GM12878 (cell line): ENCODE measurements around the gene B4GALT1. TPM values are rescaled to one million over a fixed set of nuclear protein-coding genes. Genes with fewer than 3 reads are reported as not detected.

Experiments
- ATAC-seq: fragments of 200-7000 bp; cut with Tn5 transposase; 3 replicates; pipeline ENCODE4 v1.9.1; 2020; ENCODE audit warnings: mild to moderate bottlenecking, moderate library complexity
- BruUV-seq: library from RNA; stranded (reverse); fragments of 400-500 nt; replicated peaks from 2 replicates; lab custom pipeline; 2021; lab: Mats Ljungman, UMichigan
- CTCF ChIA-PET: fragments of 300-600 bp; sonication (Branson Sonifier 250); formaldehyde crosslinking; extraction: SDS; loops from one replicate; lab custom pipeline; 2021; ENCODE audit warnings: inconsistent platforms; lab: Yijun Ruan, JAX
- POLR2A ChIA-PET: fragments of 350-600 bp; formaldehyde crosslinking; extraction: SDS; loops from one replicate; lab custom pipeline; 2021; ENCODE audit warnings: inconsistent platforms; lab: Charles Lee
- RAD21 ChIA-PET: fragments of 300-600 bp; sonication (Branson Sonifier 250); formaldehyde crosslinking; loops from one replicate; lab custom pipeline; 2023; ENCODE audit warnings: antibody characterized with exemption; ENCODE audit not compliant: unreplicated experiment; lab: Charles Lee
- SMC1A ChIA-PET: fragments of 300-600 bp; sonication (Branson Sonifier 250); formaldehyde crosslinking; loops from one replicate; lab custom pipeline; 2023; ENCODE audit not compliant: unreplicated experiment, uncharacterized antibody; lab: Charles Lee
- DNase-seq: peaks from one replicate; pipeline ENCODE4 v3.0.0-alpha.2; 2011; ENCODE audit warnings: low read depth, low spot score
- FAIRE-seq: peaks from 3 replicates; lab custom pipeline; 2011; peaks lifted over from hg19 to GRCh38; lab: Jason Lieb, UNC
- H2AFZ ChIP-seq: 2 replicates; pipeline ENCODE4 v1.6.0; 2011; ENCODE audit warnings: low read depth, low read length, control low read depth; ENCODE audit not compliant: control insufficient read depth
- H3K27ac ChIP-seq: 2 replicates; pipeline ENCODE4 v1.5.1; 2011; ENCODE audit warnings: control low read depth; ENCODE audit not compliant: control insufficient read depth, insufficient read depth
- H3K27me3 ChIP-seq, 2 experiments: replicated peaks in 1 of 2; 2 replicates each; pipeline versions ENCODE4 v1.6.0 to v1.6.1; 2011; ENCODE audit warnings: low read length in 1 of 2; ENCODE audit not compliant: control insufficient read depth in 2 of 2, insufficient read depth in 2 of 2
- H3K36me3 ChIP-seq, 2 experiments: 2 replicates each; pipeline ENCODE4 v1.5.1; 2011; ENCODE audit warnings: low read length in 1 of 2; ENCODE audit not compliant: control insufficient read depth in 2 of 2, insufficient read depth in 2 of 2
- H3K4me1 ChIP-seq: 2 replicates; pipeline ENCODE4 v1.6.1; 2011; ENCODE audit warnings: mild to moderate bottlenecking, low read length, moderate library complexity, mixed read lengths; ENCODE audit not compliant: control insufficient read depth, insufficient read depth
- H3K4me2 ChIP-seq: 2 replicates; pipeline ENCODE4 v1.6.0; 2011; ENCODE audit warnings: control low read depth; ENCODE audit not compliant: control insufficient read depth, insufficient read depth
- H3K4me3 ChIP-seq: fragments of 200-600 bp; sonication (generic); 2 replicates; pipeline ENCODE4 v1.5.1; 2016
- H3K79me2 ChIP-seq: 2 replicates; pipeline ENCODE4 v1.6.0; 2011; ENCODE audit warnings: low read length; ENCODE audit not compliant: control insufficient read depth, insufficient read depth
- H3K9ac ChIP-seq: 2 replicates; pipeline ENCODE4 v1.8.0; 2011; ENCODE audit warnings: low read length, control low read depth, mixed read lengths; ENCODE audit not compliant: control insufficient read depth, insufficient read depth
- H3K9me3 ChIP-seq: replicated peaks from 3 replicates; pipeline ENCODE4 v1.5.1; 2011; ENCODE audit warnings: mild to moderate bottlenecking, low read length; ENCODE audit not compliant: control insufficient read depth, insufficient read depth
- H4K20me1 ChIP-seq: 2 replicates; pipeline ENCODE4 v1.6.0; 2011; ENCODE audit not compliant: control insufficient read depth, insufficient read depth
- CHD1 ChIP-seq: IDR thresholded peaks from 2 replicates; pipeline ENCODE4 v1.6.1; 2012; ENCODE audit warnings: low read depth, low read length, improper control_type of control experiment
- EED ChIP-seq: sonication (generic); IDR thresholded peaks from 2 replicates; pipeline ENCODE4 v1.6.1; 2016; ENCODE audit warnings: antibody characterized with exemption, low read depth
- HDAC2 ChIP-seq: fragments of 200-600 bp; sonication (generic); IDR thresholded peaks from 2 replicates; pipeline ENCODE4 v1.6.1; 2017
- MXI1 ChIP-seq: fragments of 150-350 bp; IDR thresholded peaks from 2 replicates; pipeline ENCODE4 v1.6.1; 2011; ENCODE audit warnings: low read depth, mild to moderate bottlenecking, inconsistent platforms, low read length, improper control_type of control experiment
- NFXL1 ChIP-seq: fragments of 450-650 bp; IDR thresholded peaks from 2 replicates; pipeline ENCODE4 v1.6.1; 2017; ENCODE audit warnings: antibody characterized with exemption, mild to moderate bottlenecking, borderline replicate concordance
- RUNX3 ChIP-seq: IDR thresholded peaks from 2 replicates; pipeline ENCODE4 v1.6.1; 2012; ENCODE audit warnings: low read length, inconsistent platforms
- ZSCAN29 ChIP-seq: fragments of 450-650 bp; IDR thresholded peaks from 2 replicates; pipeline ENCODE4 v1.6.1; 2017; ENCODE audit warnings: mild to moderate bottlenecking, moderate library complexity
- WGBS: methylation state at CpG from one replicate; pipeline ENCODE4 v1.1.6; 2016; ENCODE audit warnings: low lambda C conversion rate; ENCODE audit not compliant: insufficient replicate concordance, insufficient coverage; ENCODE audit errors: missing lambda C conversion rate; 5-methylcytosine and 5-hydroxymethylcytosine counted together
- in situ Hi-C: fragments of 300-500 bp; cut with MboI; formaldehyde crosslinking; loops from 9 replicates; pipeline ENCODE4 v1.14.3; 2018; ENCODE audit warnings: mixed read lengths
- intact Hi-C: fragments of 100-400 bp; cut with micrococcal nuclease; formaldehyde crosslinking; loops from one replicate; pipeline ENCODE4 v1.14.2; 2022; ENCODE audit not compliant: unreplicated experiment
- polyA plus RNA-seq, 11 experiments: library from polyadenylated mRNA; depleted of rRNA in 4 of 11; unstranded in 6 of 11; stranded (reverse) in 5 of 11; fragments of >200 nt; fragmentation: Nextera tagmentation in 4 of 11; fragmentation: Illumina TruSeq in 1 of 11; extraction: Ambion mirVana in 4 of 11; extraction: Trizol in 1 of 11; gene quantifications; 1 replicate in 1 of 11; 2 replicates in 10 of 11; pipeline versions ENCODE4 v1.2.1 to v1.2.3, GENCODE V29; 2011 to 2016; ENCODE audit warnings: inconsistent platforms in 2 of 11, missing spikeins in 2 of 11, low read depth in 1 of 11
- total RNA-seq, 4 experiments: library from RNA; depleted of rRNA in 3 of 4; stranded (reverse); fragments of >200 nt in 3 of 4; fragmentation: Illumina TruSeq in 1 of 4; extraction: Trizol in 1 of 4; gene quantifications; 2 replicates each; pipeline versions ENCODE4 v1.2.1 to v1.2.3, GENCODE V29; 2013 to 2021
- TF ChIP-seq, protein P1 (sequence below): fragments of 450-650 bp; formaldehyde crosslinking; IDR thresholded peaks from 2 replicates; pipeline ENCODE4 v1.5.0; 2022; ENCODE audit warnings: mild to moderate bottlenecking, missing genetic modification characterization
- TF ChIP-seq, protein P2 (sequence below): fragments of 450-650 bp; IDR thresholded peaks from 2 replicates; pipeline ENCODE4 v1.6.1; 2016; ENCODE audit warnings: mild to moderate bottlenecking, moderate library complexity, borderline replicate concordance

The B4GALT1 gene
- total and polyA plus RNA-seq, 10 of the 15 experiments (the other 5 are each of a cell fraction or from before 2014, with no cell fraction given) = 12.7 to 79.0 (median 41.0) TPM

DNA sequence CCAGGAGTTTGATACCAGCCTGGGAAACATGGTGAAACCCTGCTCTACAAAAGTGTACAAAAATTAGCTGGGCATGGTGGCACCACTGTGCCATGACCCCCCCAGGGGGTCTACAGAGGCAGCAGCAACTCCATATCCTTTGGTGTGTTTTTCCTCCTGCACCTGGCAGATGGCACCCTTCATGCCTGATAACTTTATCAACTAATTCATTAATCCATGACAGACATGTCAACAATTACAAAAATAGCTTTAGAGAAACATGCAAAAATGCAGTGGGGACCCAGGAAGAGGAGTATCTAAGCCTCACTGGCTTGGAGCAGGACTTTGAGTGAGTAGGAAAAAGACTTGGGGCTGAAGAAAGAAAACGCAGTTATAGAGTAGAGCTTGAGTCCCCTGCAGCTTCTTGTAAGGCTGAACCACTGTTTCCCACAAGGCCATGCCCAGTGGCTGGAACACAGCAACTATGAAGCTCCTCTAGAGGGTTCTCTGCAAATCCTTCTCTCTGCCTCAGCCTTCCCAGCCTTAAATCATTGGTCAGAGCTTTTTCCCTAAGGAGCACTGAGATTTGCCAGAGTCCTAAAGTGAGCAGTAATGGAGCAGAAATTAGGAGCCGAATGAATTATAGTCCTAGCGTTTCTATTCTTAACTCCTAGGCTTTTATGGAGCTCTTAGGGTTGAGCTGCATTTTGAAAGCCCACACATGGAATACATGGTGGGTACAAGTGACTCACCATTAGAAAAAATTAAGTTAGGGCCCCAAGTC lies 25.5 kb upstream of the B4GALT1 start (continued):
- TF ChIP-seq, protein P1, sequence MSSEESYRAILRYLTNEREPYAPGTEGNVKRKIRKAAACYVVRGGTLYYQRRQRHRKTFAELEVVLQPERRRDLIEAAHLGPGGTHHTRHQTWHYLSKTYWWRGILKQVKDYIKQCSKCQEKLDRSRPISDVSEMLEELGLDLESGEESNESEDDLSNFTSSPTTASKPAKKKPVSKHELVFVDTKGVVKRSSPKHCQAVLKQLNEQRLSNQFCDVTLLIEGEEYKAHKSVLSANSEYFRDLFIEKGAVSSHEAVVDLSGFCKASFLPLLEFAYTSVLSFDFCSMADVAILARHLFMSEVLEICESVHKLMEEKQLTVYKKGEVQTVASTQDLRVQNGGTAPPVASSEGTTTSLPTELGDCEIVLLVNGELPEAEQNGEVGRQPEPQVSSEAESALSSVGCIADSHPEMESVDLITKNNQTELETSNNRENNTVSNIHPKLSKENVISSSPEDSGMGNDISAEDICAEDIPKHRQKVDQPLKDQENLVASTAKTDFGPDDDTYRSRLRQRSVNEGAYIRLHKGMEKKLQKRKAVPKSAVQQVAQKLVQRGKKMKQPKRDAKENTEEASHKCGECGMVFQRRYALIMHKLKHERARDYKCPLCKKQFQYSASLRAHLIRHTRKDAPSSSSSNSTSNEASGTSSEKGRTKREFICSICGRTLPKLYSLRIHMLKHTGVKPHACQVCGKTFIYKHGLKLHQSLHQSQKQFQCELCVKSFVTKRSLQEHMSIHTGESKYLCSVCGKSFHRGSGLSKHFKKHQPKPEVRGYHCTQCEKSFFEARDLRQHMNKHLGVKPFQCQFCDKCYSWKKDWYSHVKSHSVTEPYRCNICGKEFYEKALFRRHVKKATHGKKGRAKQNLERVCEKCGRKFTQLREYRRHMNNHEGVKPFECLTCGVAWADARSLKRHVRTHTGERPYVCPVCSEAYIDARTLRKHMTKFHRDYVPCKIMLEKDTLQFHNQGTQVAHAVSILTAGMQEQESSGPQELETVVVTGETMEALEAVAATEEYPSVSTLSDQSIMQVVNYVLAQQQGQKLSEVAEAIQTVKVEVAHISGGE (CRISPR knock-in tag) = no peak

DNA sequence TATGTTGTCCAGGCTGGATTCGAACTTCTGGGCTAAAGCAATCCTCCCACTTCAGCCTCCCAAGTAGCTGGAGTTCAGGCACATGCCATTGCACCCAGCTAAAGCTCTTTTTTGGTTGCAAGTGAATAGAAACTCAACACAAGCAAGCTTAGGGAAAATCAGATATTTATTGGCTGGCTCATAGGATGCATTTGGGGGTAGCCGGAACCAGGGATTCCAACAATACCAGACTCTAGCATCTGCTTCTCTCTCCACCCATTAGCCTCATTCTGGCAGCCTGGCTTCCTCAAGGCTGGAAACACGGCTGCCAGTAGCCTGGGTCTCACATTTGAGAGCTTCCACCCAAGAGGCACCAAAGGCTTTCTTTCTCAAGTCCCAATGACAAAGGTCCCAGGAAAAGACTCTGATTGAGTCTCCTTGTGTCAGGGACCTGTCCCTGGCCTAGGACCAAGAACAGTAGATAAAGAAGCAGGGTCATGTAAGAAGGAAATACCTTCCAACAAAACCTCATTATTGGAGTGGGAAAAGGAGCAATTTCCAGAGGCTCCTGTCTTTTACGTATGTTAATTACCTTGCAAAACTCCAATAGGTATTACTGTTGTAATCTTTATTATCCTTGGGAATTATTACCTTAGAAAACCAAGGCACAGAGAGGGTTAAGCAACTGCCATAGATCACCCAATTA lies 23.0 kb upstream of the B4GALT1 start:
- DNase-seq (no peak), FAIRE-seq (no peak), ATAC-seq (no peak)
- SMC1A ChIA-PET = interaction anchor here (0.6 to 5.7 kb wide), 6 partner anchors 12 to 118 kb away, joined by 3 to 27 read pairs (median 4); no protein-coding TSS in a partner anchor
- peaks cover 13% of the 10 kb centered on the region for H3K4me1 ChIP-seq
- CTCF ChIA-PET = interaction anchor here (0.7 to 1.6 kb wide), 4 partner anchors 11 to 36 kb away, joined by 3 to 5 read pairs (median 3); no protein-coding TSS in a partner anchor
- in situ Hi-C loops (no loop called here), intact Hi-C loops (no loop called here)
- no peak overlapping the region for H3K27ac ChIP-seq
- no peaks in the 10 kb centered on the region for H3K9me3 ChIP-seq
- TF ChIP-seq NFXL1 (no peak), HDAC2 (no peak), EED (no peak), CHD1 (no peak), RUNX3 (no peak), ZSCAN29 (no peak), MXI1 (no peak)
- TF ChIP-seq, protein P2, sequence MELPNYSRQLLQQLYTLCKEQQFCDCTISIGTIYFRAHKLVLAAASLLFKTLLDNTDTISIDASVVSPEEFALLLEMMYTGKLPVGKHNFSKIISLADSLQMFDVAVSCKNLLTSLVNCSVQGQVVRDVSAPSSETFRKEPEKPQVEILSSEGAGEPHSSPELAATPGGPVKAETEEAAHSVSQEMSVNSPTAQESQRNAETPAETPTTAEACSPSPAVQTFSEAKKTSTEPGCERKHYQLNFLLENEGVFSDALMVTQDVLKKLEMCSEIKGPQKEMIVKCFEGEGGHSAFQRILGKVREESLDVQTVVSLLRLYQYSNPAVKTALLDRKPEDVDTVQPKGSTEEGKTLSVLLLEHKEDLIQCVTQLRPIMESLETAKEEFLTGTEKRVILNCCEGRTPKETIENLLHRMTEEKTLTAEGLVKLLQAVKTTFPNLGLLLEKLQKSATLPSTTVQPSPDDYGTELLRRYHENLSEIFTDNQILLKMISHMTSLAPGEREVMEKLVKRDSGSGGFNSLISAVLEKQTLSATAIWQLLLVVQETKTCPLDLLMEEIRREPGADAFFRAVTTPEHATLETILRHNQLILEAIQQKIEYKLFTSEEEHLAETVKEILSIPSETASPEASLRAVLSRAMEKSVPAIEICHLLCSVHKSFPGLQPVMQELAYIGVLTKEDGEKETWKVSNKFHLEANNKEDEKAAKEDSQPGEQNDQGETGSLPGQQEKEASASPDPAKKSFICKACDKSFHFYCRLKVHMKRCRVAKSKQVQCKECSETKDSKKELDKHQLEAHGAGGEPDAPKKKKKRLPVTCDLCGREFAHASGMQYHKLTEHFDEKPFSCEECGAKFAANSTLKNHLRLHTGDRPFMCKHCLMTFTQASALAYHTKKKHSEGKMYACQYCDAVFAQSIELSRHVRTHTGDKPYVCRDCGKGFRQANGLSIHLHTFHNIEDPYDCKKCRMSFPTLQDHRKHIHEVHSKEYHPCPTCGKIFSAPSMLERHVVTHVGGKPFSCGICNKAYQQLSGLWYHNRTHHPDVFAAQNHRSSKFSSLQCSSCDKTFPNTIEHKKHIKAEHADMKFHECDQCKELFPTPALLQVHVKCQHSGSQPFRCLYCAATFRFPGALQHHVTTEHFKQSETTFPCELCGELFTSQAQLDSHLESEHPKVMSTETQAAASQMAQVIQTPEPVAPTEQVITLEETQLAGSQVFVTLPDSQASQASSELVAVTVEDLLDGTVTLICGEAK = no peak
- H3K4me3 ChIP-seq = no peak overlapping the region
- WGBS = 66% methylated on average over 4 of the region's 4 CpGs
- no peak overlapping the region for H3K9ac ChIP-seq
- no TSS peak for BruUV-seq
- H3K4me2 ChIP-seq = no peak overlapping the region
- POLR2A ChIA-PET = no interaction called here
- H3K27me3 ChIP-seq = no peaks in the 10 kb centered on the region
- no peaks in the 10 kb centered on the region for H3K36me3 ChIP-seq
- RAD21 ChIA-PET = interaction anchor here (1.0 kb wide), 1 partner anchor 10 kb away, joined by 4 read pairs; no protein-coding TSS in a partner anchor
- H4K20me1 ChIP-seq = no peaks in the 10 kb centered on the region
- no peak overlapping the region for H2AFZ ChIP-seq
- no peaks in the 10 kb centered on the region for H3K79me2 ChIP-seq
